Measurements from ENCODE around the gene MYB. TPM values are rescaled to one million over a fixed set of nuclear protein-coding genes. Genes with fewer than 3 reads are reported as not detected.

MYB gene
- total and polyA plus RNA-seq, 2 experiments from 2014 or later: 4.2 to 7.9 TPM

- TF ChIP-seq, protein P1, sequence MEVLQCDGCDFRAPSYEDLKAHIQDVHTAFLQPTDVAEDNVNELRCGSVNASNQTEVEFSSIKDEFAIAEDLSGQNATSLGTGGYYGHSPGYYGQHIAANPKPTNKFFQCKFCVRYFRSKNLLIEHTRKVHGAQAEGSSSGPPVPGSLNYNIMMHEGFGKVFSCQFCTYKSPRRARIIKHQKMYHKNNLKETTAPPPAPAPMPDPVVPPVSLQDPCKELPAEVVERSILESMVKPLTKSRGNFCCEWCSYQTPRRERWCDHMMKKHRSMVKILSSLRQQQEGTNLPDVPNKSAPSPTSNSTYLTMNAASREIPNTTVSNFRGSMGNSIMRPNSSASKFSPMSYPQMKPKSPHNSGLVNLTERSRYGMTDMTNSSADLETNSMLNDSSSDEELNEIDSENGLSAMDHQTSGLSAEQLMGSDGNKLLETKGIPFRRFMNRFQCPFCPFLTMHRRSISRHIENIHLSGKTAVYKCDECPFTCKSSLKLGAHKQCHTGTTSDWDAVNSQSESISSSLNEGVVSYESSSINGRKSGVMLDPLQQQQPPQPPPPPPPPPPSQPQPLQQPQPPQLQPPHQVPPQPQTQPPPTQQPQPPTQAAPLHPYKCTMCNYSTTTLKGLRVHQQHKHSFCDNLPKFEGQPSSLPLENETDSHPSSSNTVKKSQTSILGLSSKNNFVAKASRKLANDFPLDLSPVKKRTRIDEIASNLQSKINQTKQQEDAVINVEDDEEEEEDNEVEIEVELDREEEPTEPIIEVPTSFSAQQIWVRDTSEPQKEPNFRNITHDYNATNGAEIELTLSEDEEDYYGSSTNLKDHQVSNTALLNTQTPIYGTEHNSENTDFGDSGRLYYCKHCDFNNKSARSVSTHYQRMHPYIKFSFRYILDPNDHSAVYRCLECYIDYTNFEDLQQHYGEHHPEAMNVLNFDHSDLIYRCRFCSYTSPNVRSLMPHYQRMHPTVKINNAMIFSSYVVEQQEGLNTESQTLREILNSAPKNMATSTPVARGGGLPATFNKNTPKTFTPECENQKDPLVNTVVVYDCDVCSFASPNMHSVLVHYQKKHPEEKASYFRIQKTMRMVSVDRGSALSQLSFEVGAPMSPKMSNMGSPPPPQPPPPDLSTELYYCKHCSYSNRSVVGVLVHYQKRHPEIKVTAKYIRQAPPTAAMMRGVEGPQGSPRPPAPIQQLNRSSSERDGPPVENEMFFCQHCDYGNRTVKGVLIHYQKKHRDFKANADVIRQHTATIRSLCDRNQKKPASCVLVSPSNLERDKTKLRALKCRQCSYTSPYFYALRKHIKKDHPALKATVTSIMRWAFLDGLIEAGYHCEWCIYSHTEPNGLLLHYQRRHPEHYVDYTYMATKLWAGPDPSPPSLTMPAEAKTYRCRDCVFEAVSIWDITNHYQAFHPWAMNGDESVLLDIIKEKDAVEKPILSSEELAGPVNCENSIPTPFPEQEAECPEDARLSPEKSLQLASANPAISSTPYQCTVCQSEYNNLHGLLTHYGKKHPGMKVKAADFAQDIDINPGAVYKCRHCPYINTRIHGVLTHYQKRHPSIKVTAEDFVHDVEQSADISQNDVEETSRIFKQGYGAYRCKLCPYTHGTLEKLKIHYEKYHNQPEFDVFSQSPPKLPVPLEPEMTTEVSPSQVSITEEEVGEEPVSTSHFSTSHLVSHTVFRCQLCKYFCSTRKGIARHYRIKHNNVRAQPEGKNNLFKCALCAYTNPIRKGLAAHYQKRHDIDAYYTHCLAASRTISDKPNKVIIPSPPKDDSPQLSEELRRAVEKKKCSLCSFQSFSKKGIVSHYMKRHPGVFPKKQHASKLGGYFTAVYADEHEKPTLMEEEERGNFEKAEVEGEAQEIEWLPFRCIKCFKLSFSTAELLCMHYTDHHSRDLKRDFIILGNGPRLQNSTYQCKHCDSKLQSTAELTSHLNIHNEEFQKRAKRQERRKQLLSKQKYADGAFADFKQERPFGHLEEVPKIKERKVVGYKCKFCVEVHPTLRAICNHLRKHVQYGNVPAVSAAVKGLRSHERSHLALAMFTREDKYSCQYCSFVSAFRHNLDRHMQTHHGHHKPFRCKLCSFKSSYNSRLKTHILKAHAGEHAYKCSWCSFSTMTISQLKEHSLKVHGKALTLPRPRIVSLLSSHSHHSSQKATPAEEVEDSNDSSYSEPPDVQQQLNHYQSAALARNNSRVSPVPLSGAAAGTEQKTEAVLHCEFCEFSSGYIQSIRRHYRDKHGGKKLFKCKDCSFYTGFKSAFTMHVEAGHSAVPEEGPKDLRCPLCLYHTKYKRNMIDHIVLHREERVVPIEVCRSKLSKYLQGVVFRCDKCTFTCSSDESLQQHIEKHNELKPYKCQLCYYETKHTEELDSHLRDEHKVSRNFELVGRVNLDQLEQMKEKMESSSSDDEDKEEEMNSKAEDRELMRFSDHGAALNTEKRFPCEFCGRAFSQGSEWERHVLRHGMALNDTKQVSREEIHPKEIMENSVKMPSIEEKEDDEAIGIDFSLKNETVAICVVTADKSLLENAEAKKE (CRISPR knock-in tag; IDR thresholded peaks at IDR 0.05): no peak
- TF ChIP-seq CTCF (conservative IDR thresholded peaks at IDR 0.05; ENCODE audit: low read depth in 2 of 2) (no peak), EZH2 (IDR thresholded peaks at IDR 0.05; ENCODE audit: low read depth, unreplicated experiment) (no peak)
These were observed 22.7 kb upstream of the MYB start (continued) for GRCh38 chr6:135158397-135158796.

DNA sequence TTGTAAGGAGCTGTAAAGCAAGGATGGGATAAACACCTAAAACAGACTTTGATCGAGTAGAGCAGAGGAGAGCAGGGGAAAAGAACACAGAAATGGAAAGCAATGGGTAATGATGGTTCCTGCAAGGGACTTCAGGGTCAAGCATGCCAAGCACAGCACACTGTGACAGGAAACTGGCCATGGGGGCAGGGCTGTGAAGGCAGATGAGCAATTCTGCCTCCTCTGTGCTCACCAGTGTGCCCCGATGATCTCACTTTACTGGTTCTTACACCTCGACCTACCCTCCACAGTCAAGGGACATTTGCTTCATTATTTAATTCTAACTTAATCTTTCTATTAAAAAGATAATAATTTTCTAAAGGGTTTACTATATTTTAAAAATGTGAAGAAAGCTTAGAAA is 21.6 kb upstream of the MYB start:
- ATAC-seq (no peak), DNase-seq (ENCODE audit: low spot score) (no peak)
- Histone ChIP-seq H3K36me3 (ENCODE audit: insufficient read depth) (no peaks in the 10 kb centered on the region), H3K79me2 (replicated peaks; ENCODE audit: insufficient read depth) (no peaks in the 10 kb centered on the region), H2AFZ (no peak overlapping the region; the same call in 1 of the 2 replicates), H3K4me3 (no peak overlapping the region), H3K27me3 (ENCODE audit: insufficient read depth) (no peaks in the 10 kb centered on the region), H3F3A (replicated peaks; ENCODE audit: low read depth) (no peaks in the 10 kb centered on the region), H3K27ac (ENCODE audit: low read depth) (no peak overlapping the region), H4K20me1 (replicated peaks; ENCODE audit: insufficient read depth) (no peaks in the 10 kb centered on the region), H3K4me2 (no peak overlapping the region), H3K9me2 (ENCODE audit: insufficient read depth) (no peaks in the 10 kb centered on the region), H3K4me1 (ENCODE audit: insufficient read depth) (no peaks in the 10 kb centered on the region)
- Mint-ChIP-seq H3K4me3 (no peak overlapping the region), H3K9me3 (no peaks in the 10 kb centered on the region), H3K27me3 (ENCODE audit: insufficient read depth, low read depth, poor library complexity) (peaks cover 6% of the 10 kb centered on the region), H3K27ac (no peak overlapping the region), H3K4me1 (peaks cover 7% of the 10 kb centered on the region), H3K36me3 (ENCODE audit: low read depth) (no peaks in the 10 kb centered on the region)
- no peak for TF ChIP-seq JUNB (IDR thresholded peaks at IDR 0.05; ENCODE audit: unreplicated experiment)
- TF ChIP-seq ZNF114 (CRISPR knock-in tag; IDR thresholded peaks at IDR 0.05): no peak
- TF ChIP-seq EZH2phosphoT487 (IDR thresholded peaks at IDR 0.05; ENCODE audit: unreplicated experiment): no peak
- no peak for TF ChIP-seq POLR2AphosphoS5 (IDR thresholded peaks at IDR 0.05; ENCODE audit: low read depth)
- TF ChIP-seq CTCF (conservative IDR thresholded peaks at IDR 0.05; ENCODE audit: low read depth in 2 of 2): no peak
- TF ChIP-seq, protein P2, sequence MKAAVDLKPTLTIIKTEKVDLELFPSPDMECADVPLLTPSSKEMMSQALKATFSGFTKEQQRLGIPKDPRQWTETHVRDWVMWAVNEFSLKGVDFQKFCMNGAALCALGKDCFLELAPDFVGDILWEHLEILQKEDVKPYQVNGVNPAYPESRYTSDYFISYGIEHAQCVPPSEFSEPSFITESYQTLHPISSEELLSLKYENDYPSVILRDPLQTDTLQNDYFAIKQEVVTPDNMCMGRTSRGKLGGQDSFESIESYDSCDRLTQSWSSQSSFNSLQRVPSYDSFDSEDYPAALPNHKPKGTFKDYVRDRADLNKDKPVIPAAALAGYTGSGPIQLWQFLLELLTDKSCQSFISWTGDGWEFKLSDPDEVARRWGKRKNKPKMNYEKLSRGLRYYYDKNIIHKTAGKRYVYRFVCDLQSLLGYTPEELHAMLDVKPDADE (IDR thresholded peaks at IDR 0.05): no peak
- TF ChIP-seq REST (IDR thresholded peaks at IDR 0.05; ENCODE audit: unreplicated experiment): no peak
- TF ChIP-seq EZH2 (IDR thresholded peaks at IDR 0.05; ENCODE audit: low read depth, unreplicated experiment): no peak
- TF ChIP-seq STAT1 (IDR thresholded peaks at IDR 0.05; ENCODE audit: unreplicated experiment): no peak

Data from GM23338 (cell line).